Activated T-helper 1 cell treated with Interleukin-2 at 50 U/mL for 16 hours (primary cell): ENCODE data around the gene KNDC1.
"Not testable (repeated sequence)": the region's sequence is repeated elsewhere in the genome, so short reads cannot be mapped to it uniquely, and the experiment has no call there.

Experiments used
- DNase-seq: peaks from one replicate; pipeline ENCODE4 v3.0.0-alpha.2; 2020; ENCODE audit warnings: low read depth

The KNDC1 gene

DNA sequence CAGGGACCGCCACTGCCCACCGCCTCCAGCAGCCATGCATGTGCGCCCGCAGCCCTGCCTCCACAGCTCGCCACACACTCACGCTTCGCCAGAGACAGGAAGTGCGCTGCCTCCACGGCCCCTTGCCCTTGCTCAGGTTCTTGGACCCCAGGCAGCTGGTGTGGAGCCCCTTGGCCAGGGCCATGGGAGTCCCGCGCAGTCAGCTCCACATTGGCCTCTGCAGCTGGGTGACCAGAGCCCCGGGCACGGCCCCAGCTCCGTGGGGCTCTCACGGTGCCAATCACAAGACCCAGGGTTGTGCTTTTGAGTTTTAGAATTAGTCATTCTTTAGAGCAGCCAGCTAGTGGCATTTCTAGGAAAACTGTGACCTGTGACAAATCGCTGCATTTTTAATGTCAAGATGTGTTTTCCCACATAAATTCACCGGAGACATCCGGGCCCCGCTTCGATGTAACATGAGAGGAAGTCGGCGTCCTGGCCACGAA lies 65.7 kb downstream of the KNDC1 start:
- DNase-seq = no peak

DNA sequence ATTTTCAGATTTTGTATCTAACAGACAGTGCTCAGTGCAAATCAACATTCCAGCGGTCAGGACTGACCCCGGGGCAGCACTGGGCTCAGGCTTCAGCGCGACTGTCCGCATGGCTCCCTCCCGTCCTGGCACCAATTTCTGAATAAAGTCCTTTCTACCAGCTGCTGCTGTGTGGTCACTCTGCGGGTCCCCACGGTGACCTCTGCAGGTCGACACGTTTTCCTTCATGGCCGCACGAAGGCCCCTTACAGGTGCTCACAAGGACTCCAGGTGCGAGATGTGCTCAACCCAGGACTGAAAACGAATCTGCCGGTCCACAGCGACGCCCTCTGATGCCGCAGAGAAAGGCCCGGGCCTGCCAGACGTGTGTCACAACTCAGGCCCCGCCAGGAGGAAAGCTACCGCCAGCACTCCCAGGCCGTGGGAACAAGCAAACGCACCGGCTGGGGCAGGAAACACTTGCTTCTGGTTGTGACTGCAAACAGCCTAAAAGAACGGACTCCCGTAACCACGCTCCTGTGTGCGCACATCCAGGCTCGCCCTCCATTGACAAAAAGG lies 66.3 kb downstream of the KNDC1 start:
- no peak for DNase-seq

DNA sequence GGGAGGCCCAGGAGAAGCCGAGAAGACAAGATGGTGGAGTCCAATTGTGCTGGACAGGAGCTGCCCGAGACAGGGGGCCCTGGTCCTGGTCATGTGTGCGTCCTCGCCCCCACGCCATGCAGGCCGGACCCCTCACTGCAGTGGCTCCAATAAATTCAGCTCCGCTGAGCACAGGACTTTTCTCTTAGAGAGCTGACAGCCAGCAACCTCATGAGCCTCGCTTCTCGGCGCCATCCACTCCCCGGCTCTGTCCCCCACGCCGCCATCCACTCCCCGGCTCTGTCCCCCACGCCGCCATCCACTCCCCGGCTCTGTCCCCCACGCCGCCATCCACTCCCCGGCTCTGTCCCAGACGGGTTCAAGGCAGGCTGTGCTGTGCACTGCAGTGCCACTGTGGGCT lies 67.2 kb downstream of the KNDC1 start:
- DNase-seq = no peak

DNA sequence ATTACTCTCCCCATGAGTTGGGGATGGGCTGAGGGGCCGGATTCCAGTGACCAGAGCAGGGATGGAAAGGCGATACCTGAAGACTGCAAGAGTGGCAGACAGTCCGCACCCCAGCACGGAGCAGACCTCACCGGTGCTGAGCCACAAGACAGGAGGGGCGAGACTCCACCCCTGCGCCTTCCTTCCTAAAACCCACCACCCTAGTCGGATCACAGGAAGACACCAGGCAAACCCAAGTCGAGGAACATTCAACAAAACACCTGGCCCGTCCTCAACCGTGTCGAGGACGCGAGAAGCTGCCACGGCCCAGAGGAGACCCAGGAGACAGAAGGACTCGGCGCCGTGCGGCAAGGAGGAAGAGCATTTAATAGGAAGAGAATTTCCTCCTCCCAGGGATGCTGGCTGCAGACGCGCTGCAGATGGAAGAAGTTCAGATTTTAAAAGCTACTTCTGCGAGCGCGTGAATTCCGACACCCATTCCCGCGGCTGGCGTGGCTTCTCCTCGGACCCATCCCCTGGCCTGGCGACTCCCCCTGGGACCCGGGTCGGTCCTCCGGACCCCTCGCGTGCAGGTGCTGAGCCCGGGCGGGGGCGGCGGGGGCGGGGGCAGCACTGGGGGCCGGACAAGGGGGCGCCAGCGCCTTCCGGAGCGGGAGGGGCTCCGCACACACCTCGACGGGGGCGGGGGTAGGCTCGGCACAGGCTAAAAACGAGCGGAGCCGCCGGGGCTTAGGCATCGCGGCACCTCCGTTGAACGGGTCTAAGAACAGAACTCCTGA lies 69.4 kb downstream of the KNDC1 start:
- DNase-seq = no peak

DNA sequence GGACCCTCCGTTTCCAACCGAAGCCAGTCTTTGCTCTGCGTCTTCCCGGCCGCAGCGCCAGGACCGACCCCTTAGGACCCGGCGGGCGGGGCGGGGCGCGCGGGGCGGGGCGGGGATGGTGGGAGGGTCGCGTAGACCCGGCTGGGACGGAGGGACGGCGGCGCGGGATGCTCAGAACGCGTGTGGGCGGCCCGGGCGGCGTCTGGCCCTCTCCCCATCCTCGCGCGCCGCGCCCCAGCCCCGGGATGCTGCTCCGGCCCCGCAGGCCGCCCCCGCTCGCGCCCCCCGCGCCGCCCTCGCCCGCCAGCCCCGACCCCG lies 70.0 kb downstream of the KNDC1 start, which contains the start of gene UTF1:
TSS of gene UTF1 (plus strand) at position 174 of the 318 bp plus-strand sequence. CDS start at position 246, 72 bp downstream.
- no peak for DNase-seq

DNA sequence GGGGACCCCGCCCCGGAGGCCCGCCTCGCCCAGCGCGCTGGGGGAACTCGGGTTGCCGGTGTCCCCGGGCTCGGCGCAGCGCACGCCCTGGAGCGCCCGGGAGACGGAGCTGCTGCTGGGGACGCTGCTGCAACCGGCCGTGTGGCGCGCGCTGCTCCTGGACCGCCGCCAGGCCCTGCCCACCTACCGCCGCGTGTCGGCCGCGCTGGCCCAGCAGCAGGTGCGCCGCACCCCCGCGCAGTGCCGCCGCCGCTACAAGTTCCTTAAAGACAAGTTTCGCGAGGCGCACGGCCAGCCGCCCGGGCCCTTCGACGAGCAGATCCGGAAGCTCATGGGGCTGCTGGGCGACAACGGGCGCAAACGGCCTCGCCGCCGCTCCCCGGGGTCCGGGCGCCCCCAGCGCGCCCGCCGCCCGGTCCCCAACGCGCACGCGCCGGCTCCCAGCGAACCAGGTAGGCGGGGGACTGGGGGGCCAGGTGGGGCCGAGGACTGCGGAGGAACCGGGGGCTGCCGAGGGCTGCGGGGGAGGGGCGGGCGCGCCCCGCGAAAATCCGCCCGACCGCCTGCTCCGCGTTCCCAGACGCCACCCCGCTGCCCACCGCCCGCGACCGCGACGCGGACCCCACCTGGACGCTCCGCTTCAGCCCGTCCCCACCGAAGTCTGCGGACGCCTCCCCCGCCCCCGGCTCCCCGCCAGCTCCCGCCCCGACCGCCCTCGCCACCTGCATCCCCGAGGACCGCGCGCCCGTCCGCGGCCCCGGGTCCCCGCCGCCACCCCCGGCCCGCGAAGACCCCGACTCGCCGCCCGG lies 70.6 kb downstream of the KNDC1 start:
- DNase-seq = no peak

DNA sequence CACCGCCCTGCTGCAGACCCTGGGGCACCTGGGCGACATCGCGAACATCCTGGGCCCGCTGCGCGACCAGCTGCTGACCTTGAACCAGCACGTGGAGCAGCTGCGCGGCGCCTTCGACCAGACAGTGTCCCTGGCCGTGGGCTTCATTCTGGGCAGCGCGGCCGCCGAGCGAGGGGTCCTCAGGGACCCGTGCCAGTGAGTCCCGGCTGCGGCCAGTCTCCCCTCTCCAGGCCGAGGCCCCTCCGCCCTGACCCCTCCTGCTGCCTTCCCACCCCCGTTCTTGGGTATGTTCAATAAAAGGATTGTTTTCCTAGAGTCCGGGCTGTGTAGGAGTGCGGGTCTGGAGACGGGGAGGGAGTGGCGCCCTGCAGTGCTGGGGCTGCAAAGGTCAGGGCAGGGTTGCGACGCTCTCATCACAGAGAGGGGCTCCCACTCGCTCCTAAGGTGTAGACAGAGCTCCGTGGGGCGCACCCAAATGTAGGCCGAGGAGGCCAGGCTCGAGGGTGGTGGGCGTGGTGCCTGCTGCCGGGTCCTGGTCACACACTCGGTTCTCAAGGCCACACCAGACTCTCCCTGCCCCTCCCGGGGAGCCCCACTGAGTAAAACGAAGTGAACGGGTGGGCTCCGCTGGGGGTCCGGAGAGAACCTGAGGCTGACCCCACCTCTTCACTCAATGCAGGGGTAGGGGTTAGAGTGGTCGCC lies 71.4 kb downstream of the KNDC1 start:
- DNase-seq = no peak

DNA sequence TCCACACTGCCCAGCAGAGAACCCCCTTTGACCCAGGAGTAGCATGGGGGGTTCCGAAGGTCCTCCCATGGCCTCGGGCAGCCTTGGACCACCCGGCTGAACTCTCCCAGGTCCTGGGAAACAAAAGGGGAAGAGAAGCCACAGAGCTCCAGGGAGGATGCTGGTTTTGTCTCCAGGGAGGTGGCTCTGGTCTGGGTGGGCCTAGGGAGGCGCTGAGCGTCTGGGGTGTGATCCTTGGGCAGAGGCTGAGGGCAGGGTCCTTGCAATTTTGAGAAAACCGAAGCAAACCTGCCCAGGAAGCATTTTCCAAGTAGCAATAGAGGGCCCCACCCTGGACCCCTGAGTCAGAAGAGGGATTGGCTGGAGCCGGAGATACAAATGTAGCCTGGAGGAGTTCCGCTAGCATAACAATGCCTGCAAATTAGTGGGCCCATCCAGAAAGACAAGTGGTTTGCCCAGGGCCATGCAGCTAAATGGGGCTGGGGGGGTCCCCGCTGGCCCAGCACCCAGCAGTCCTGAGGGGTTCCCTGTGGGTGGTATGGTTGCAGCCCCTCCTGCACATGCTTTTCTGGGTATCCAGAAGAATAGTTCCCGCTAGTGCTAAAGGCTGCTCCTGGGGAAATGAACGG lies 72.0 kb downstream of the KNDC1 start:
- DNase-seq = no peak

DNA sequence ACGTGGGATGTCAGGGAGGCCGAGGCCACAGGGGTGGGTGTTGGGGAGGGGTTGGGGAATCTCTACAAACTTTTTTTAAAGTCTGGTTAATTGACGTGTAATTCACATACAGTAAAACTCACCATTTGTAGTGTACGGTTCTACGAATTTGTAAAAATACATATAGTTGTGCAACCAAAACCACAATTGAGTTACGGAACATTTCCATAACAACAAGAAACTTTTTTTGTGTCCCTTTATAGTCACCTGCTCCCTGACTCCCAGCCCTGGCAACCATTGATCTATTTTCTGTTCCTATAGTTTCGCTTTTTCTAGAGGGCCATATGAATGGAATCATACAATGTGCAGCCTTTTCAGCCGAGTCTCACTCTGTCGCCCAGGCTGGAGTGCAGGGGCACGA lies 74.8 kb downstream of the KNDC1 start:
- not testable (repeated sequence) for DNase-seq

DNA sequence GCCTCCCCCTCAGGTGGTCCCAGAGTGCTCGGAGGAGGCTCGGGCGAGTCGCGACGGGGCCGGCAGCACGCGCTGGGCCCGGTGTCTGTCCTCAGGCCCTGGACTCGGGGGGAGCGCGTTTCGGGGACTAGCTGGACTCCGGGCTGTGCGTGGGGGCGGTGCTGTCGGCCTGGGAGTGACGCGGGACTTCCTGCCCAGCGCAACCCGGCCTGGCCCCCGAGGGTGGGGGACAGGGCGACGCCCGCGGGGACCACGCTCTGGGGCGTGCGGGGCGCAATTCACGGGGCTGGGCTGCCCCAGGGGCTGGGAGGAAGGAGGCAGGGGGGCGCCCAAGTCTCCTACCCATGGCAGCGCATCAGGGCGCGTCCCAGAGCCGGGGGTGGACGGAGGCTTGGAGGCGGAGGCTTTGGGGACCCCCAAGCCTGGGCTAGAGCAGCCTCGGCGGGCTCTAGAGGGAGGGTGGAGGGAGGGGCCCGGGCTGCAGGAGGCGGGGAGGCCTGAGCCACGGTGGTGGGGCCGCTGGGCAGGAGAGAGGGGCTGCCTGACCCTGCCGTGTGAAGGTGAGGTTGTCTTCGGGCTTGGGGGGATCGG lies 75.3 kb downstream of the KNDC1 start:
- no peak for DNase-seq

DNA sequence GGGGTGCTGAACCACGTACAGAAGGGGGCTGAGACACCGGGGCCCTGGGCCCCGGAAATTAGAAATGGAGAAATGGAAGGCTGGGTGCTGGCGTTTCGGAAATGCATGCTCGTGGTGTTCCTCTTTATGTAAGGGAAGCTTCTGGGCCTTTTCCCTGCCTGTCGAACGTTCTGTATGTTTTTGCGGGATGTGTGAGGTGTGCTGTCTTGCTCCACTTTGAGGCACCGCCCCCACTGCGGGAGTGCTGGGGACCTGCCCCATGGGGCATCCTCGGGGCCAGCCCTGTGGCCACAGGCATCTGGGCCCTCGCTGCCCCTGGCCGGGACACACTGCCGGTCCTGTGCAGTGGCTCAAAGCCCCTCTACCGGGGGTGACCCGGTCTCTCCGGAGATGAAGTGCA lies 75.9 kb downstream of the KNDC1 start:
- DNase-seq = no peak

DNA sequence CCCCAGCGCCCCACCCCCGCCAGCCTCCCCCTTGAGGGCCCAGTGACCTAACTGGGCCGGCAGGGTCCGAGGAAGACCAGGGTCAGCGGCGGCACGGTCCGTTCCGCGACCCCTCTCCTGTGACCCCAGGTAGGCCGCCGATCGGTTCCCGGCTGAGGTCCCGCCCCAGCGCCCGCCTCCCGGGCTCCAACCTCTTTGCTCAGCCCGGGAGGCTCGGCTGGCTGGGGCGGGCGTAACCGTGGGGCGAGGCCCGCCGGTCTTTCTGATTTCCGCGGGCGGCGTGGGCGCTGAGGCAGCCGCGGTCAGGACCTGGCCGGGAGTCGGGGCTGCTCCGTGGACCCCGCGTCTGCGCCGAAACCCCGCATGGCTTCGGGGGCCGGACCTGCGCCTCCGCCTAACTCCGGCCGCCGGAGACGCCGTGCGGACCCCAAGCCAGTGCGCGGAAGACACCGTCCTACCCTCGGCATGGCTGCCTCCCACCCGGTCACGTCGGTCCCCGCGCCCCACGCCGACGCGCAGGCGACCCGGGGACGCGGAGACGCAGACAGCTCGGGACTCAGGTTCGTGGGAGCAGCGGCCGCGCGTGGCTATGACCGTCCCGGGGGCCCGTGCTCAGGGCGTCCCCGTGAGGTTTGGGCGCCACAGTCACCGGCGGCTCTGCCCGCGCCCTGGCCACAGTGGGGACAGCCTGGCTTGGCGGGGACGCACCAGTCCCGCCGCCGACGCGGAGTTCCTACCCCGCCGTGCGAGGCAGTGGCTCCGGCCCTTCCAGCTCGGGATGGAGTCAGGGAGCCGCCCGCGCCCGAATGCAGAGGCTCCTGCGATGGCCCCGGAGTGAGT lies 76.6 kb downstream of the KNDC1 start:
- no peak for DNase-seq

DNA sequence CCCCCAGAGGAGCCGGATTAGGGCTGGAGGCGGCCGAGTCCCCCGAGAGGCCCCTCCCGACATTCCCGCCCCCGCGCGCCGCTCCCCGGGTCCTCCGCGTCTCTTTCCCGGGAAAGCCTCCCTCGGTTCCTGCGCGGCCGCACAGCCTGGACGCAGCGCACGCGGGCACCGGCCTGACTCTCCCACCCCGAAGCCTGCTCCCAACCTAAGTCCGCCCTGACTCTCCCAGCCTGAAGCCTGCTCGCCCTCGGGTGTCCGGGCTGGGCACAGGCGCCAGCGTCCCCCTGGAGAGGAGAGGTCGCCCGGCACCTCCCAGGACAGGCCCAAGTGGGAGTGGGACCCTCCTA lies 77.2 kb downstream of the KNDC1 start:
- no peak for DNase-seq

DNA sequence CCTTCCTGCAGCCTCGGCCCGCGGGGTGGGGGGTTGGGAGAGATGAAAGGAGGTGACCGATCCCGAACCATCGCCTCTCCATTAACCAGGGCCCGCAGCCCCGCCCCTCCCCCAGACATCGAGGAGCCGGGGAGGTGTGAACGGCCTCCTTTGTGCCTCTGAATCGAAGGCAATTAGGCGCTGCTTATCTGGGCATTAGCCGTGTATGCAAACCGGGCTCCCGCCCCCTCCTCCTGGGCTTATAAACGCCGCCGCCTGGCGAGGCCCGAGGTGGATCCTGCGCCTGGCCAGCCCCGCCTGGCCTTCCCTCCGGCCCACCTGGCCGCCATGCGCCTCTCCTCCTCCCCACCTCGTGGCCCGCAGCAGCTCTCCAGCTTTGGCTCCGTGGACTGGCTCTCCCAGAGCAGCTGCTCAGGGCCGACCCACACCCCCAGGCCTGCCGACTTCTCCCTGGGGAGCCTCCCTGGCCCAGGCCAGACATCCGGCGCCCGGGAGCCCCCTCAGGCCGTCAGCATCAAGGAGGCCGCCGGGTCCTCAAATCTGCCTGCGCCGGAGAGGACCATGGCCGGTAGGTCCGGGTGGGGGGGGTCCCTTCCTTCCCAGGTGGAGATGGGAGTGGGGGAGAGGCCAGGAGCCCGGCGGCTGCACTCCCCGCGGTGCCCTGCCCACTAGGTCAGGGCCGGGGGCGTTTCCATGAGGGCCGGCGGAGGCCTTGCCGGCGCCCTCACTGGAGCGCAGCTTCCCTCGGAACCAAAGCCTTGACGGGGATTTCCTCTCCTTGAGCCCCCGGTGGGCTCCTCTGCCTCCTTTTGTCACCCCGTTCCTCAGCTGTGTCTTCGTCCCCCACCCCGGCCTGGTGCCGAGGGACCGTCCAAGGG lies 77.8 kb downstream of the KNDC1 start, which contains the start of gene VENTX:
TSS of gene VENTX (plus strand) at position 268 of the 878 bp plus-strand sequence. CDS start at position 328, 60 bp downstream.
- no peak for DNase-seq

DNA sequence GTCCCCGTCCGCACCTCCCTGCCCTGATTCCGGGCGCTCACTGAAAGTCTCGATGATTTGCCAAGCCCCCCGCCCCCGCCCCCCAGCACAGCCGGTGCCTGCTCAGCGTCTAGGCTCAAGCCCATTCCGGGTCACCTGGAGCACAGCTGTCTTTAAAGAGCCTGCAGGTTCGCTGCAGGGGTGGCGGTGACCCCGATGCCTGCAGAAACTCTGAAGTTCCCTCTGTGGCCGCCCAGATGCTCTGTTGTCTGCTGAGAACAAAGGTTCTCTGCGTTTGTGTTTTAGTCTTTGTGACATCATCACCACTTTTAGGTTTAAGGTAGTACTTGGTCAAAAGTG lies 78.4 kb downstream of the KNDC1 start:
- no peak for DNase-seq

DNA sequence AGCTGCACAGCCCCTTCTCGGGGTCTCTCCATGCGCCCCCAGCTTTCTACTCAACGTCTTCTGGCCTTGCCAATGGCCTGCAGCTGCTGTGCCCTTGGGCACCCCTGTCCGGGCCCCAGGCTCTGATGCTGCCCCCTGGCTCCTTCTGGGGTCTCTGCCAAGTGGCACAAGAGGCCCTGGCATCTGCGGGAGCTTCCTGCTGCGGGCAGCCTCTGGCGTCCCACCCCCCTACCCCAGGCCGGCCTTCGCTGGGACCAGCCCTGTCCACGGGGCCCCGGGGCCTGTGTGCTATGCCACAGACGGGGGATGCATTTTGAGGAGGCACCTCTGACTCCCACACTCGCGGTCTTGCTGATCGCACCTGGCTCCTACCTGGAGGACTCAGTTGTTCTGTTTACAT lies 80.0 kb downstream of the KNDC1 start:
- no peak for DNase-seq

DNA sequence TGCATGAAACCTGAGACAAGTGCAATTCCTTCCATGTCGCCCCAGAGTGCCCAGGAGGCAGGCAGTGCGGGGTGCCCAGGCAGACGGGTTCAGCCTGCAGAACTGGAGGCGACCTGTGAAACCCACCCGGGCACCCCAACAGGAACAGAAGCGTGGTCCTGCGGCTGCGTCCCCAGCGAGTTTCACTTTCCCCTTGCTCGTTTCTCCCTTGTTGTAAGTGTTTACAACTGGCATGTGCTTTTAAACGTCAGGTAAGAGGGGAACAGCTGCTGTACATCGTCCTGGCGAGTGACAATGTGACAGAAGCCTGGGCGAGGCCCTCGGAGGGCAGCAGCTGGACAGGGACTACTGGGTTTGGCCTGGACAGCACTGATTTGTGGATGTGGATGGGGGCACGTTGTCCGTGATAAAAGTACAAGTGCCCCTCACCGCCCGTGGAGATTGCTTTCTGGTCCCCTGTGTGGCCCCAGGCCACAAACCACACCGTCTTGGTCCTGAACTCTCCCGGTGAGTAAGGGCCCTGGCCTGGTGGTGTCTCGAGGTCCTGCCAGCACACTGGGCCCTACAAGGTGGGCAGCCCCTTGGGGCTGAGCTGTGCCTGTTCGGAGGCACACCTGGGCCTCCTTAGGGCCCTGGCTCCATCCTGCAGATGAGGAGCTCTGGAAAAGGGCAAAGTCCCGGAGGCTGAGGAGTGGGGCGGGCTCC lies 81.6 kb downstream of the KNDC1 start:
- no peak for DNase-seq

DNA sequence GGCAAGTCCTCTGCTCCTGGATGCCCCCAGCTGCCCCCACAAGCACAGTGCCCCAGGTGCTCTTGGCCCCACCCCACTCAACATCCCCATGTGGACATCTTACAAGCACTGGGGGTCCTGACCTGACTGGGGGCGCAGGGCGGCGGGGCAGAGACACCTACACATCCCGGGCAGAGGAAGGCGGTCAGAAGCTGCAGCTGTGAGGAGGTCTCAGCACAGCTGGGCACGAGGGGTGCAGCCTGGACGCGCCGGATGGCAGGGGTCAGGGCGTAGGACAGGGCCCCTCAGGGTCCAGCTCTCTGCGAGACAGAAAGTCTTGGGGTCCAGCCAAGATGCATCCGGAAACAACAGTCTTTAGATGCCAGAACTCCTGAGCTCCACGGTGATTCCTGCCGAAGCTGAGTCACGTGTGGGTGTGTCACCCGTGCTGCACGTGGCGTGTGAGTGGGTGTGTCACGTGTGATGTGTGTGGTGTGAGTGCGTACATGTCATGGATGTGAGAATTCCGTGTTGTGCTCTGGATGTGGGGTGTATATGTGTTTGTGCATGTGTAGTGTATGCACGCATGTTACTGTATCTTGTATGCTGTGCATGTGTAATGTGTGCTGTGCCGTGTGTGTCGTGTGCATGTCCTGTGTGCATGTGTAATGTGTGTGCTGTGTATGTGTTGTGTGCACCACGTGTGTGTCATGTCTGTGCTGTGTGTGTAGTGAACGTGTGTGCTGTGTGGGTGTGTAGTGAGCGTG lies 82.8 kb downstream of the KNDC1 start:
- DNase-seq = no peak
